HepG2 (cell line): Measurements from ENCODE around the gene ZKSCAN4. TPM values are rescaled to one million over a fixed set of nuclear protein-coding genes. Genes with fewer than 3 reads are reported as not detected.
A peak's percentile ranks its signal among the peaks of the same experiment; 100 is the strongest.

Experiments
- CEBPG ChIP-seq: IDR thresholded peaks from 2 replicates; pipeline ENCODE4 v1.6.1; 2016
- DNMT1 ChIP-seq: sonication (generic); formaldehyde crosslinking; IDR thresholded peaks from 2 replicates; pipeline ENCODE4 v1.5.1; 2020; ENCODE audit warnings: mild to moderate bottlenecking, missing genetic modification reagents
- ESRRA ChIP-seq: sonication (generic); formaldehyde crosslinking; IDR thresholded peaks from 2 replicates; pipeline ENCODE4 v1.5.1; 2020; ENCODE audit warnings: mild to moderate bottlenecking, low read depth, missing genetic modification reagents
- HNF4A ChIP-seq: sonication (generic); formaldehyde crosslinking; IDR thresholded peaks from 2 replicates; pipeline ENCODE4 v1.4.0; 2020; ENCODE audit warnings: missing genetic modification reagents
- PAF1 ChIP-seq: IDR thresholded peaks from 2 replicates; pipeline ENCODE4 v1.6.1; 2016; ENCODE audit warnings: missing genetic modification reagents, missing compliant biosample characterization
- SNAI1 ChIP-seq: sonication (generic); formaldehyde crosslinking; IDR thresholded peaks from 2 replicates; pipeline ENCODE4 v1.5.0; 2020; ENCODE audit warnings: mild to moderate bottlenecking, missing genetic modification reagents, borderline replicate concordance
- SRSF9 ChIP-seq: fragments of 200-400 bp; formaldehyde crosslinking; IDR thresholded peaks from 2 replicates; pipeline ENCODE4 v1.6.1; 2018; ENCODE audit warnings: borderline replicate concordance, mild to moderate bottlenecking, low read depth, low read length; ENCODE audit not compliant: insufficient read depth, poor library complexity, severe bottlenecking
- TSC22D2 ChIP-seq: sonication (generic); formaldehyde crosslinking; IDR thresholded peaks from 2 replicates; pipeline ENCODE4 v1.5.1; 2020; ENCODE audit warnings: missing genetic modification reagents, mild to moderate bottlenecking, borderline replicate concordance
- ZNF101 ChIP-seq: sonication (generic); formaldehyde crosslinking; IDR thresholded peaks from 2 replicates; pipeline ENCODE4 v1.4.0; 2020; ENCODE audit warnings: mild to moderate bottlenecking, low read depth, missing genetic modification reagents, borderline replicate concordance
- ZNF260 ChIP-seq: sonication (generic); formaldehyde crosslinking; IDR thresholded peaks from 2 replicates; pipeline ENCODE4 v1.4.0; 2020; ENCODE audit warnings: missing genetic modification reagents, low read depth, mild to moderate bottlenecking, borderline replicate concordance
- polyA plus RNA-seq, 8 experiments: library from polyadenylated mRNA; depleted of rRNA in 3 of 8; stranded (reverse) in 7 of 8; unstranded in 1 of 8; fragments of >200 nt; fragmentation: Illumina TruSeq in 4 of 8; extraction: Trizol in 4 of 8; gene quantifications; 2 replicates each; pipeline versions ENCODE4 v1.2.1 to v1.2.3, GENCODE V29; 2011 to 2016; ENCODE audit warnings: low read depth in 4 of 8, missing spikeins in 1 of 8, mixed read lengths in 1 of 8; ENCODE audit not compliant: insufficient read depth in 1 of 8
- total RNA-seq, 5 experiments: library from RNA; depleted of rRNA; stranded (reverse); fragments of >200 nt; fragmentation: Illumina TruSeq; extraction: Trizol; gene quantifications; 2 replicates each; pipeline ENCODE4 v1.2.3, GENCODE V29; 2016; ENCODE audit warnings: low read depth in 1 of 5
- TF ChIP-seq, protein P1 (sequence below): IDR thresholded peaks from 2 replicates; pipeline ENCODE4 v1.6.1; 2012; ENCODE audit warnings: low read length, improper control_type of control experiment
- TF ChIP-seq, protein P2 (sequence below): IDR thresholded peaks from 2 replicates; pipeline ENCODE4 v1.4.0; 2020; ENCODE audit warnings: mild to moderate bottlenecking, missing genetic modification reagents

The ZKSCAN4 gene
- total and polyA plus RNA-seq, 2 of the 13 experiments (the other 11 are each of a cell fraction or from before 2014, with no cell fraction given), result 2.9 to 7.8 TPM

DNA sequence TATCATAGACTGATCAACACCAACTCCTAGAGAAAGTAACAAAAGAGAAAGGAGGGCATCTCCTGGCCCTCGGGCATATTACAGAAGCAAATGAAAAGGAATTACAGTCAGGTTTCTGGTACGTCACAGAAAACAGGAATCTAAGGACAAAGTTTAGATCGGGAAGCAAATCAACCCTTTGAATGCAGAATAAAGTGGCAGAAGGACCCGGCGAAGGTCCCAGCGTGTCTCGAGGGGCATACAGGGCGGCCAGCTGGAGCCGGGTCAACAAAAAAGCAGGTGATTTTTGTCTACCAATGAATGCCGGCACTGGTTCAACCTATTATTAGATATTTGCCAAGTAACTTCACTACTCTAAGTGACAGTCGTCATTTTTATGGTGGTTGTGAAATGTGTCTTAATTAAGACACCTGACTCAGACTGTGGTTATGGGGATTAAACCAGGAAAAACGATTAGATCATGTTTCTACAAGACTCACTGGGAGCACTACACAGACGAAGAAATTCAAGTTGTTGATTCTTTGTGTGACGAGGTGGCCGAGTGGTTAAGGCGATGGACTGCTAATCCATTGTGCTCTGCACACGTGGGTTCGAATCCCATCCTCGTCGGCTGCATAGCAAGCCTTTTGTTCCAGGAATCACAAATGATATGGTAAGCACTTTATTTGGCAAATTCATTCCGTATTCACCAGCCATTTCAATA lies 39.4 kb downstream of the ZKSCAN4 start (continued):
- TF ChIP-seq, protein P1, sequence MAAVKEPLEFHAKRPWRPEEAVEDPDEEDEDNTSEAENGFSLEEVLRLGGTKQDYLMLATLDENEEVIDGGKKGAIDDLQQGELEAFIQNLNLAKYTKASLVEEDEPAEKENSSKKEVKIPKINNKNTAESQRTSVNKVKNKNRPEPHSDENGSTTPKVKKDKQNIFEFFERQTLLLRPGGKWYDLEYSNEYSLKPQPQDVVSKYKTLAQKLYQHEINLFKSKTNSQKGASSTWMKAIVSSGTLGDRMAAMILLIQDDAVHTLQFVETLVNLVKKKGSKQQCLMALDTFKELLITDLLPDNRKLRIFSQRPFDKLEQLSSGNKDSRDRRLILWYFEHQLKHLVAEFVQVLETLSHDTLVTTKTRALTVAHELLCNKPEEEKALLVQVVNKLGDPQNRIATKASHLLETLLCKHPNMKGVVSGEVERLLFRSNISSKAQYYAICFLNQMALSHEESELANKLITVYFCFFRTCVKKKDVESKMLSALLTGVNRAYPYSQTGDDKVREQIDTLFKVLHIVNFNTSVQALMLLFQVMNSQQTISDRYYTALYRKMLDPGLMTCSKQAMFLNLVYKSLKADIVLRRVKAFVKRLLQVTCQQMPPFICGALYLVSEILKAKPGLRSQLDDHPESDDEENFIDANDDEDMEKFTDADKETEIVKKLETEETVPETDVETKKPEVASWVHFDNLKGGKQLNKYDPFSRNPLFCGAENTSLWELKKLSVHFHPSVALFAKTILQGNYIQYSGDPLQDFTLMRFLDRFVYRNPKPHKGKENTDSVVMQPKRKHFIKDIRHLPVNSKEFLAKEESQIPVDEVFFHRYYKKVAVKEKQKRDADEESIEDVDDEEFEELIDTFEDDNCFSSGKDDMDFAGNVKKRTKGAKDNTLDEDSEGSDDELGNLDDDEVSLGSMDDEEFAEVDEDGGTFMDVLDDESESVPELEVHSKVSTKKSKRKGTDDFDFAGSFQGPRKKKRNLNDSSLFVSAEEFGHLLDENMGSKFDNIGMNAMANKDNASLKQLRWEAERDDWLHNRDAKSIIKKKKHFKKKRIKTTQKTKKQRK, result no peak
- TF ChIP-seq ZNF260, result no peak
- no peak for TF ChIP-seq PAF1 (CRISPR knock-in tag)
- no peak for TF ChIP-seq TSC22D2
- TF ChIP-seq CEBPG (CRISPR knock-in tag), result no peak; the same call in 1 of the 2 replicates
- TF ChIP-seq DNMT1 (CRISPR knock-in tag), result no peak
- TF ChIP-seq SRSF9, result no peak
- no peak for TF ChIP-seq SNAI1 (CRISPR knock-in tag)
- no peak for TF ChIP-seq ESRRA (CRISPR knock-in tag)
- TF ChIP-seq HNF4A (CRISPR knock-in tag), result no peak
- TF ChIP-seq, protein P2, sequence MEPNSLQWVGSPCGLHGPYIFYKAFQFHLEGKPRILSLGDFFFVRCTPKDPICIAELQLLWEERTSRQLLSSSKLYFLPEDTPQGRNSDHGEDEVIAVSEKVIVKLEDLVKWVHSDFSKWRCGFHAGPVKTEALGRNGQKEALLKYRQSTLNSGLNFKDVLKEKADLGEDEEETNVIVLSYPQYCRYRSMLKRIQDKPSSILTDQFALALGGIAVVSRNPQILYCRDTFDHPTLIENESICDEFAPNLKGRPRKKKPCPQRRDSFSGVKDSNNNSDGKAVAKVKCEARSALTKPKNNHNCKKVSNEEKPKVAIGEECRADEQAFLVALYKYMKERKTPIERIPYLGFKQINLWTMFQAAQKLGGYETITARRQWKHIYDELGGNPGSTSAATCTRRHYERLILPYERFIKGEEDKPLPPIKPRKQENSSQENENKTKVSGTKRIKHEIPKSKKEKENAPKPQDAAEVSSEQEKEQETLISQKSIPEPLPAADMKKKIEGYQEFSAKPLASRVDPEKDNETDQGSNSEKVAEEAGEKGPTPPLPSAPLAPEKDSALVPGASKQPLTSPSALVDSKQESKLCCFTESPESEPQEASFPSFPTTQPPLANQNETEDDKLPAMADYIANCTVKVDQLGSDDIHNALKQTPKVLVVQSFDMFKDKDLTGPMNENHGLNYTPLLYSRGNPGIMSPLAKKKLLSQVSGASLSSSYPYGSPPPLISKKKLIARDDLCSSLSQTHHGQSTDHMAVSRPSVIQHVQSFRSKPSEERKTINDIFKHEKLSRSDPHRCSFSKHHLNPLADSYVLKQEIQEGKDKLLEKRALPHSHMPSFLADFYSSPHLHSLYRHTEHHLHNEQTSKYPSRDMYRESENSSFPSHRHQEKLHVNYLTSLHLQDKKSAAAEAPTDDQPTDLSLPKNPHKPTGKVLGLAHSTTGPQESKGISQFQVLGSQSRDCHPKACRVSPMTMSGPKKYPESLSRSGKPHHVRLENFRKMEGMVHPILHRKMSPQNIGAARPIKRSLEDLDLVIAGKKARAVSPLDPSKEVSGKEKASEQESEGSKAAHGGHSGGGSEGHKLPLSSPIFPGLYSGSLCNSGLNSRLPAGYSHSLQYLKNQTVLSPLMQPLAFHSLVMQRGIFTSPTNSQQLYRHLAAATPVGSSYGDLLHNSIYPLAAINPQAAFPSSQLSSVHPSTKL (CRISPR knock-in tag), result peak; percentile 79
- no peak for TF ChIP-seq ZNF101 (CRISPR knock-in tag)
